ENCODE data around the gene PDE11A. TPM values are rescaled to one million over a fixed set of nuclear protein-coding genes. Genes with fewer than 3 reads are reported as not detected.

Gene PDE11A
- polyA plus RNA-seq, 1 donor: 1.5 TPM

GRCh38 chr2:178009813-178010212, 62.8 kb downstream of the PDE11A start:
- no peaks in the 10 kb centered on the region for H3K27me3 ChIP-seq (ENCODE audit: control insufficient read depth, insufficient read depth, low read length)
- H3K36me3 ChIP-seq (ENCODE audit: control insufficient read depth, insufficient read depth, low read length): no peaks in the 10 kb centered on the region
- no CpG with 5 or more reads among the region's 1 CpG for WGBS (ENCODE audit: insufficient coverage, low lambda C conversion rate)
- no peaks in the 10 kb centered on the region for H3K9me3 ChIP-seq (ENCODE audit: control insufficient read depth, low read depth, low read length)
- H3K4me3 ChIP-seq (ENCODE audit: low read length): no peak overlapping the region
- no peaks in the 10 kb centered on the region for H3K4me1 ChIP-seq (ENCODE audit: control insufficient read depth, insufficient read depth, low read length)
- no peak for DNase-seq
- no peak overlapping the region for H3K27ac ChIP-seq (ENCODE audit: low read length)

- H3K4me1 ChIP-seq (ENCODE audit: control insufficient read depth, insufficient read depth, low read length): no peaks in the 10 kb centered on the region
- no peaks in the 10 kb centered on the region for H3K9me3 ChIP-seq (ENCODE audit: control insufficient read depth, low read depth, low read length)
- H3K4me3 ChIP-seq (ENCODE audit: low read length): no peak overlapping the region
- no peak overlapping the region for H3K27ac ChIP-seq (ENCODE audit: low read length)
- peak; percentile 9 to 16 for DNase-seq
- H3K27me3 ChIP-seq (ENCODE audit: control insufficient read depth, insufficient read depth, low read length): no peaks in the 10 kb centered on the region
- no peaks in the 10 kb centered on the region for H3K36me3 ChIP-seq (ENCODE audit: control insufficient read depth, insufficient read depth, low read length)
- 100% methylated on average over 1 of the region's 5 CpGs for WGBS (ENCODE audit: insufficient coverage, low lambda C conversion rate)
Observed at GRCh38 chr2:178008636-178009289, 63.8 kb downstream of the PDE11A start.

GRCh38 chr2:178006710-178007109, 65.9 kb downstream of the PDE11A start:
- no peaks in the 10 kb centered on the region for H3K36me3 ChIP-seq (ENCODE audit: control insufficient read depth, insufficient read depth, low read length)
- H3K4me3 ChIP-seq (ENCODE audit: low read length): no peak overlapping the region
- DNase-seq: no peak
- no peaks in the 10 kb centered on the region for H3K27me3 ChIP-seq (ENCODE audit: control insufficient read depth, insufficient read depth, low read length)
- WGBS (ENCODE audit: insufficient coverage, low lambda C conversion rate): 100% methylated on average over 1 of the region's 1 CpG
- H3K4me1 ChIP-seq (ENCODE audit: control insufficient read depth, insufficient read depth, low read length): no peaks in the 10 kb centered on the region
- no peaks in the 10 kb centered on the region for H3K9me3 ChIP-seq (ENCODE audit: control insufficient read depth, low read depth, low read length)
- H3K27ac ChIP-seq (ENCODE audit: low read length): no peak overlapping the region

GRCh38 chr2:178005756-178006155, 66.8 kb downstream of the PDE11A start:
- no peaks in the 10 kb centered on the region for H3K27me3 ChIP-seq (ENCODE audit: control insufficient read depth, insufficient read depth, low read length)
- H3K9me3 ChIP-seq (ENCODE audit: control insufficient read depth, low read depth, low read length): no peaks in the 10 kb centered on the region
- no peak overlapping the region for H3K27ac ChIP-seq (ENCODE audit: low read length)
- H3K36me3 ChIP-seq (ENCODE audit: control insufficient read depth, insufficient read depth, low read length): no peaks in the 10 kb centered on the region
- H3K4me3 ChIP-seq (ENCODE audit: low read length): no peak overlapping the region
- no peaks in the 10 kb centered on the region for H3K4me1 ChIP-seq (ENCODE audit: control insufficient read depth, insufficient read depth, low read length)
- no peak for DNase-seq

GRCh38 chr2:178002038-178002437, 70.5 kb downstream of the PDE11A start:
- H3K27me3 ChIP-seq (ENCODE audit: control insufficient read depth, insufficient read depth, low read length): no peaks in the 10 kb centered on the region
- DNase-seq: no peak

GRCh38 chr2:177998996-177999395, 73.6 kb downstream of the PDE11A start:
- Histone ChIP-seq H3K4me1 (ENCODE audit: control insufficient read depth, insufficient read depth, low read length) (no peaks in the 10 kb centered on the region), H3K36me3 (ENCODE audit: control insufficient read depth, insufficient read depth, low read length) (no peaks in the 10 kb centered on the region), H3K27me3 (ENCODE audit: control insufficient read depth, insufficient read depth, low read length) (no peaks in the 10 kb centered on the region), H3K27ac (ENCODE audit: low read length) (no peak overlapping the region), H3K9me3 (ENCODE audit: control insufficient read depth, low read depth, low read length) (no peaks in the 10 kb centered on the region), H3K4me3 (ENCODE audit: low read length) (no peak overlapping the region)
- no CpG with 5 or more reads among the region's 4 CpGs for WGBS (ENCODE audit: insufficient coverage, low lambda C conversion rate)
- DNase-seq: no peak

More at GRCh38 chr2:178002038-178002437, 70.5 kb downstream of the PDE11A start:
- Histone ChIP-seq H3K36me3 (ENCODE audit: control insufficient read depth, insufficient read depth, low read length) (no peaks in the 10 kb centered on the region), H3K4me1 (ENCODE audit: control insufficient read depth, insufficient read depth, low read length) (no peaks in the 10 kb centered on the region), H3K27ac (ENCODE audit: low read length) (no peak overlapping the region), H3K4me3 (ENCODE audit: low read length) (no peak overlapping the region), H3K9me3 (ENCODE audit: control insufficient read depth, low read depth, low read length) (no peaks in the 10 kb centered on the region)

- Histone ChIP-seq H3K36me3 (ENCODE audit: control insufficient read depth, insufficient read depth, low read length) (no peaks in the 10 kb centered on the region), H3K4me1 (ENCODE audit: control insufficient read depth, insufficient read depth, low read length) (no peaks in the 10 kb centered on the region), H3K4me3 (ENCODE audit: low read length) (no peak overlapping the region), H3K9me3 (ENCODE audit: control insufficient read depth, low read depth, low read length) (no peaks in the 10 kb centered on the region), H3K27ac (ENCODE audit: low read length) (no peak overlapping the region), H3K27me3 (ENCODE audit: control insufficient read depth, insufficient read depth, low read length) (no peaks in the 10 kb centered on the region)
- no peak for DNase-seq
- WGBS (ENCODE audit: insufficient coverage, low lambda C conversion rate): 80% methylated on average over 1 of the region's 2 CpGs
Observed at GRCh38 chr2:177998006-177998405, 74.6 kb downstream of the PDE11A start.

- 100% methylated on average over 1 of the region's 2 CpGs for WGBS (ENCODE audit: insufficient coverage, low lambda C conversion rate)
- no peak for DNase-seq
Observed at GRCh38 chr2:177992992-177993391, 79.6 kb downstream of the PDE11A start.

GRCh38 chr2:177989029-177989885, 83.3 kb downstream of the PDE11A start:
- H3K36me3 ChIP-seq (ENCODE audit: control insufficient read depth, insufficient read depth, low read length): no peaks in the 10 kb centered on the region
- 64% methylated on average over 2 of the region's 4 CpGs for WGBS (ENCODE audit: insufficient coverage, low lambda C conversion rate)
- no peak overlapping the region for H3K4me3 ChIP-seq (ENCODE audit: low read length)
- peak in 1 of 2 donors; percentile 39 for DNase-seq
- no peak overlapping the region for H3K27ac ChIP-seq (ENCODE audit: low read length)
- H3K9me3 ChIP-seq (ENCODE audit: control insufficient read depth, low read depth, low read length): no peaks in the 10 kb centered on the region
- no peaks in the 10 kb centered on the region for H3K27me3 ChIP-seq (ENCODE audit: control insufficient read depth, insufficient read depth, low read length)
- no peaks in the 10 kb centered on the region for H3K4me1 ChIP-seq (ENCODE audit: control insufficient read depth, insufficient read depth, low read length)

More at GRCh38 chr2:177992992-177993391, 79.6 kb downstream of the PDE11A start:
- Histone ChIP-seq H3K9me3 (ENCODE audit: control insufficient read depth, low read depth, low read length) (no peaks in the 10 kb centered on the region), H3K27ac (ENCODE audit: low read length) (no peak overlapping the region), H3K36me3 (ENCODE audit: control insufficient read depth, insufficient read depth, low read length) (no peaks in the 10 kb centered on the region), H3K4me3 (ENCODE audit: low read length) (no peak overlapping the region), H3K27me3 (ENCODE audit: control insufficient read depth, insufficient read depth, low read length) (no peaks in the 10 kb centered on the region), H3K4me1 (ENCODE audit: control insufficient read depth, insufficient read depth, low read length) (no peaks in the 10 kb centered on the region)

GRCh38 chr2:177984749-177985148, 87.8 kb downstream of the PDE11A start:
- WGBS (ENCODE audit: insufficient coverage, low lambda C conversion rate): no CpG with 5 or more reads among the region's 1 CpG
- no peak overlapping the region for H3K27ac ChIP-seq (ENCODE audit: low read length)
- H3K4me3 ChIP-seq (ENCODE audit: low read length): no peak overlapping the region
- no peaks in the 10 kb centered on the region for H3K27me3 ChIP-seq (ENCODE audit: control insufficient read depth, insufficient read depth, low read length)
- H3K9me3 ChIP-seq (ENCODE audit: control insufficient read depth, low read depth, low read length): no peaks in the 10 kb centered on the region
- H3K4me1 ChIP-seq (ENCODE audit: control insufficient read depth, insufficient read depth, low read length): no peaks in the 10 kb centered on the region
- peak; percentile 51 to 79 for DNase-seq
- H3K36me3 ChIP-seq (ENCODE audit: control insufficient read depth, insufficient read depth, low read length): no peaks in the 10 kb centered on the region

Data from large intestine (tissue), 3 donors.